Measurements from ENCODE around the gene ZFYVE1. TPM values are rescaled to one million over a fixed set of nuclear protein-coding genes. Genes with fewer than 3 reads are reported as not detected.

The ZFYVE1 gene
- polyA plus RNA-seq, 3 donors, result 18.6 to 23.4 (median 21.7) TPM

- DNase-seq, result peak; percentile 98
Observed at GRCh38 chr14:72926292-72927028, 100.4 kb downstream of the ZFYVE1 start, which contains the start of gene DCAF4. Gene DCAF4, plus strand, starts transcription at chr14:72926464. Its CDS starts 11,515 bp downstream, at chr14:72937979.

GRCh38 chr14:72925815-72926291 is 101.1 kb downstream of the ZFYVE1 start:
- no peak for DNase-seq

- DNase-seq, result no peak
Observed at GRCh38 chr14:72925171-72925759, 101.6 kb downstream of the ZFYVE1 start.

- no peak for DNase-seq
Observed at GRCh38 chr14:72924337-72924736, 102.6 kb downstream of the ZFYVE1 start.

- DNase-seq, result no peak
Observed at GRCh38 chr14:72921396-72921795, 105.5 kb downstream of the ZFYVE1 start.

- no peak for DNase-seq
Observed at GRCh38 chr14:72920008-72920407, 106.9 kb downstream of the ZFYVE1 start.

Other genes starting within 250 kb of the ZFYVE1 start
- gene DPF3, start 133.0 kb downstream of the ZFYVE1 start, polyA plus RNA-seq (ENCODE audit: insufficient read length in 3 of 3), result 1 to 10 TPM; 3.5 to 5.4 (median 3.6) TPM
- gene DCAF4, start 100.6 kb downstream of the ZFYVE1 start, polyA plus RNA-seq (ENCODE audit: insufficient read length in 3 of 3), result 10 to 100 TPM; 16.6 to 20.8 (median 16.6) TPM
- gene RBM25, start 31.4 kb upstream of the ZFYVE1 start, polyA plus RNA-seq (ENCODE audit: insufficient read length in 3 of 3), result 100 to 1,000 TPM; 147 to 188 (median 182) TPM
- 10 to 100 TPM; 65.7 to 74.4 (median 65.8) TPM for gene PSEN1, start 109.4 kb upstream of the ZFYVE1 start, polyA plus RNA-seq (ENCODE audit: insufficient read length in 3 of 3)
- 10 to 100 TPM; 19.6 to 40.8 (median 35.3) TPM for gene PAPLN, start 210.4 kb upstream of the ZFYVE1 start, polyA plus RNA-seq (ENCODE audit: insufficient read length in 3 of 3)